ENCODE results near the gene AKNA. TPM values are rescaled to one million over a fixed set of nuclear protein-coding genes. Genes with fewer than 3 reads are reported as not detected.
"Not testable (repeated sequence)": the region's sequence is repeated elsewhere in the genome, so short reads cannot be mapped to it uniquely, and the experiment has no call there.

The AKNA gene
- total RNA-seq, 2 experiments from 2014 or later: 107 to 118 TPM

DNA sequence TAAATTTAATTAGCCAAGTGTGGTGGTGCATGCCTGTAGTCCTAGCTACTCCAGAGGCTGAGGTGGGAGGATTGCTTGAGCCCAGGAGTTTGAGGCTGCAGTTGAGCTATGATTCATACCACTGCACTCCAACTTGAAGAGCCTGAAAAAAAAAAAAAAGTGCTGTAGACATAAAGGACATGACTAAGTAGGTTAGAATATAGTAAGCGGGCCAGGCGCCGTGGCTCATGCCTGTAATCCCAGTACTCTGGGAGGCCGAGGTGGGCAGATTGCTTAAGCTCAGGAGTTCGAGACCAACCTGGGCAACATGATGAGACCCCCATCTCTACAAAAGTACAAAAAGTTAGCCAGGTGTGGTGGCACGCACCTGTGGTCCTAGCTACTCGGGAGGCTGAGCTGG lies 67.1 kb downstream of the AKNA start:
- H3K27me3 Mint-ChIP-seq (ENCODE audit: low read depth); H3K4me3 Mint-ChIP-seq; H3K36me3 Mint-ChIP-seq (ENCODE audit: low read depth); intact Hi-C loops (cut with micrococcal nuclease); H3K4me1 Mint-ChIP-seq (ENCODE audit: low read depth); H3K9me3 Mint-ChIP-seq; H3K27ac Mint-ChIP-seq: not testable (repeated sequence)
- CTCF ChIA-PET: interaction anchor here (0.7 to 1.9 kb wide), 3 partner anchors 20 to 333 kb away, joined by 3 to 7 read pairs (median 4); no protein-coding TSS in a partner anchor
- DNase-seq: peak; percentile 25

- H3K27ac Mint-ChIP-seq: no peak overlapping the region
- no peaks in the 10 kb centered on the region for H3K9me3 Mint-ChIP-seq
- no peaks in the 10 kb centered on the region for H3K27me3 Mint-ChIP-seq (ENCODE audit: low read depth)
- no peaks in the 10 kb centered on the region for H3K36me3 Mint-ChIP-seq (ENCODE audit: low read depth)
- H3K4me1 Mint-ChIP-seq (ENCODE audit: low read depth): peaks cover 7% of the 10 kb centered on the region
- CTCF ChIA-PET: interaction anchor here (0.7 to 1.2 kb wide), 3 partner anchors 28 to 661 kb away, joined by 3 read pairs; no protein-coding TSS in a partner anchor
- no peak for DNase-seq
- no peak overlapping the region for H3K4me3 Mint-ChIP-seq
- intact Hi-C loops (cut with micrococcal nuclease): no loop called here
Measured at GRCh38 chr9:114319147-114319546, 68.6 kb downstream of the AKNA start.

- Mint-ChIP-seq H3K36me3 (ENCODE audit: low read depth) (no peaks in the 10 kb centered on the region), H3K27me3 (ENCODE audit: low read depth) (no peaks in the 10 kb centered on the region), H3K9me3 (no peaks in the 10 kb centered on the region), H3K4me3 (no peak overlapping the region), H3K4me1 (ENCODE audit: low read depth) (peaks cover 7% of the 10 kb centered on the region), H3K27ac (no peak overlapping the region)
- intact Hi-C loops (cut with micrococcal nuclease): no loop called here
- CTCF ChIA-PET: no interaction called here
- no peak for DNase-seq
Measured at GRCh38 chr9:114318416-114318815, 69.4 kb downstream of the AKNA start.

DNA sequence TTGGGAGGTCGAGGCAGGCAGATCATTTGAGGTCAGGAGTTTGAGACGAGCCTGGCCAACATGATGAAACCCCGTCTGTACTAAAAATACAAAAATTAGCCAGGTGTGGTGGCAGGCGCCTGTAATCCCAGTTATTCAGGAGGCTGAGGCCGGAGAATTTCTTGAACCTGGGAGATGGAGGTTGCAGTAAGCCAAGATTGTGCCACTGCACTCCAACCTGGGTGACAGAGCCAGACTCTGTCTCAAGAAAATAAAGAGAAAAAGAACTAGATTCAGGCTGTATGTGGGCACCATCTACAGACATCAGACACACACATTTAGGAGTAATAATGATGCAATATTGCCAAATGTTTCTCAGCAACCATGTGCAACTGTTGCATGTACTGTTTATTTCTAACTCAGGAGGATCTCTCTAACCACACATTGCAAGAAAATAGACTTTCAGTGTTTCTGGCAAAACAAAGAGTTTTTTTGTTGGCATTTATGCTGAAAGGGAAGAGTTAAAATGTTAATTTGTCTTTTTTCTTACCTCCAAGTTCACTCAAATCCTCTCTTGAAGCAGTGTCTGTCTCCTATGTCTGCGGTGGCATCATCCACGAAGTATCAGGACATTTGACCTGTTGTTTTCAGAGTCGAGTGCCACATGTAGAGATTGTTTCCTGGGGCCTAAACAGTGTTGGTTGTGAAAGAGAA lies 70.0 kb downstream of the AKNA start:
- Mint-ChIP-seq H3K4me1 (ENCODE audit: low read depth) (peaks cover 7% of the 10 kb centered on the region), H3K36me3 (ENCODE audit: low read depth) (no peaks in the 10 kb centered on the region), H3K27me3 (ENCODE audit: low read depth) (no peaks in the 10 kb centered on the region), H3K27ac (no peak overlapping the region), H3K9me3 (no peaks in the 10 kb centered on the region), H3K4me3 (no peak overlapping the region)
- DNase-seq: no peak
- CTCF ChIA-PET: no interaction called here
- intact Hi-C loops (cut with micrococcal nuclease): no loop called here

DNA sequence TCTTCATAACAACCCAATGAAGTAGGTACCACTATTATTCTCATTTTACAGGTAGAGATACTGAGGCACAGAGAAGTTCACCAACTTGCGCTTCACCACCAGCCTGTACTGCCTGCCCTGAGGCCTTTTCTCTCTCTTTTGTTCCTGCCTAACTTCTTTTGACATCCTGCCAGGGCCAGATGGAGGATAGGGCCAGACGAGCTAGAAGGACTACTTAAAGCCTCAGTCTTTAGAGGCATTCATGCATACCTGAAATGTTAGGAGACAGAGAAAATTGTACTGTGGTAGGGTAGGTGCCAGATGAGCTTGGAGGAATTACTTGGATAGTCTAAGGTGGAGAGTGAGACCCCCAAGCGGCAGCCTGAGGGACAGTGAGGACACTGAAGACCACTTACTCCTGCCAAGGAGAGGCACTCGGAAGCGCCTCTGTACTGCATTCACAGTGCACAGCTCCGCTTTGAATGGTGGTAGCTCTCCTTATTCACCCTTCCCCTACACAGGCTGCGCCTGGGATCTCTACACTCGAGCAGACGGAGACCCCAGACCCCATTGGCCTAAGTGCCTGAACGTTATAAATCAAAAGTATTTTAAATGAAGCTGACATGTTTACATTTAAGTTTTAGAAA lies 71.1 kb downstream of the AKNA start:
- Mint-ChIP-seq H3K27me3 (ENCODE audit: low read depth) (no peaks in the 10 kb centered on the region), H3K36me3 (ENCODE audit: low read depth) (no peaks in the 10 kb centered on the region), H3K27ac (no peak overlapping the region), H3K4me3 (no peak overlapping the region), H3K4me1 (ENCODE audit: low read depth) (peaks cover 5% of the 10 kb centered on the region), H3K9me3 (no peaks in the 10 kb centered on the region)
- DNase-seq: no peak
- CTCF ChIA-PET: interaction anchor here (1.1 kb wide), 1 partner anchor 208 kb away, joined by 3 read pairs; no protein-coding TSS in a partner anchor
- intact Hi-C loops (cut with micrococcal nuclease): no loop called here

GRCh38 chr9:114315723-114316363 lies 71.9 kb downstream of the AKNA start:
- no peak overlapping the region for H3K27ac Mint-ChIP-seq
- H3K36me3 Mint-ChIP-seq (ENCODE audit: low read depth): no peaks in the 10 kb centered on the region
- intact Hi-C loops (cut with micrococcal nuclease): no loop called here
- no peak for DNase-seq
- CTCF ChIA-PET: interaction anchor here (1.1 kb wide), 1 partner anchor 208 kb away, joined by 3 read pairs; no protein-coding TSS in a partner anchor
- no peak overlapping the region for H3K4me3 Mint-ChIP-seq
- H3K27me3 Mint-ChIP-seq (ENCODE audit: low read depth): no peaks in the 10 kb centered on the region
- H3K4me1 Mint-ChIP-seq (ENCODE audit: low read depth): peaks cover 3% of the 10 kb centered on the region
- no peaks in the 10 kb centered on the region for H3K9me3 Mint-ChIP-seq

GRCh38 chr9:114314881-114315722 lies 72.7 kb downstream of the AKNA start:
- CTCF ChIA-PET: interaction anchor here (2.1 kb wide), 1 partner anchor 24 kb away, joined by 7 read pairs; no protein-coding TSS in a partner anchor
- Mint-ChIP-seq H3K9me3 (no peaks in the 10 kb centered on the region), H3K4me1 (ENCODE audit: low read depth) (peaks cover 3% of the 10 kb centered on the region), H3K4me3 (no peak overlapping the region), H3K27me3 (ENCODE audit: low read depth) (no peaks in the 10 kb centered on the region), H3K36me3 (ENCODE audit: low read depth) (no peaks in the 10 kb centered on the region), H3K27ac (no peak overlapping the region)
- DNase-seq: no peak
- intact Hi-C loops (cut with micrococcal nuclease): no loop called here

- CTCF ChIA-PET: interaction anchor here (0.6 to 2.1 kb wide), 5 partner anchors 23 to 321 kb away, joined by 3 to 7 read pairs (median 3); no protein-coding TSS in a partner anchor
- no peak overlapping the region for H3K4me3 Mint-ChIP-seq
- H3K4me1 Mint-ChIP-seq (ENCODE audit: low read depth): peaks cover 3% of the 10 kb centered on the region
- intact Hi-C loops (cut with micrococcal nuclease): no loop called here
- no peaks in the 10 kb centered on the region for H3K36me3 Mint-ChIP-seq (ENCODE audit: low read depth)
- H3K27me3 Mint-ChIP-seq (ENCODE audit: low read depth): no peaks in the 10 kb centered on the region
- H3K9me3 Mint-ChIP-seq: no peaks in the 10 kb centered on the region
- no peak overlapping the region for H3K27ac Mint-ChIP-seq
- DNase-seq: no peak
Measured at GRCh38 chr9:114314256-114314867, 73.4 kb downstream of the AKNA start.

DNA sequence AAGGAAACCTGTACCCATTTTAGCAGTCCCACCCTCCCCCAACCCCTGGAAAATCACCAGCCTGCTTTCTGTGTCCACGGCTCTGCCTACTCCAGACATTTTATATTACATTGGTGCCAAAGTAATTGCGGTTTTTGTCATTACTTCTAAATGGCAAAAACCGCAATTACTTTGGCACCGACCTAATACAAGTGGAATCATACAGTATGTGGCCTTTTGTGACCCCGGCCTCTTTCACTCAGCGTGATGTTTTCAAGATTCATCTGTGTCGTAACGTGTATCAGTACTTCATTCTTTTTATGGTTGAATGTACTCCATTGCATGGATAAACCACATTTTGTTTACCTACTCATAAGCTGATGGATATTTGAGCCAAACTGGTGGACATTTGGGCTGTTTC lies 74.6 kb downstream of the AKNA start:
- no peak overlapping the region for H3K27ac Mint-ChIP-seq
- peaks cover 3% of the 10 kb centered on the region for H3K4me1 Mint-ChIP-seq (ENCODE audit: low read depth)
- H3K4me3 Mint-ChIP-seq: no peak overlapping the region
- no peaks in the 10 kb centered on the region for H3K27me3 Mint-ChIP-seq (ENCODE audit: low read depth)
- no peak for DNase-seq
- H3K9me3 Mint-ChIP-seq: no peaks in the 10 kb centered on the region
- H3K36me3 Mint-ChIP-seq (ENCODE audit: low read depth): no peaks in the 10 kb centered on the region
- CTCF ChIA-PET: interaction anchor here (0.6 to 2.1 kb wide), 4 partner anchors 15 to 231 kb away, joined by 3 to 7 read pairs (median 4); no protein-coding TSS in a partner anchor
- intact Hi-C loops (cut with micrococcal nuclease): no loop called here

DNA sequence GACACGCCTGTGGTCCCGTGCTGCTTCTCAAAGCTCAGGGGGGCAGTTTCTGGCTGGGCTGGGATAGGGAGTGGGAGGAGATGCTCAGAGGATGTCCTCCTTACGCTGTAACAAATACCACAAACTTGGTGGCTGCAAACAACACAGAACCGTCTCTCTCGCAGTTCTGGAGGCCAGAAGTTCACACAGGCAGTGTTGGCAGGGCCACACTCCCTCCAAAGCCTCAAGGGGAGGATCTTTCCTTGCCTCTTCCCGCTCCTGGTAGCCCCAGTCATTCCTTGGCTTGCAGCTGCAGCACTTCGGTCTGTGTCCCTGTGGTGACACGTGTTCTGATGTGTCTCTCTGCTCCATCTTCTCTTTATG lies 75.3 kb downstream of the AKNA start:
- no peaks in the 10 kb centered on the region for H3K9me3 Mint-ChIP-seq
- DNase-seq: no peak
- CTCF ChIA-PET: interaction anchor here (0.5 kb wide), 1 partner anchor 479 kb away, joined by 3 read pairs; no protein-coding TSS in a partner anchor
- H3K4me3 Mint-ChIP-seq: no peak overlapping the region
- no peaks in the 10 kb centered on the region for H3K36me3 Mint-ChIP-seq (ENCODE audit: low read depth)
- H3K27me3 Mint-ChIP-seq (ENCODE audit: low read depth): no peaks in the 10 kb centered on the region
- intact Hi-C loops (cut with micrococcal nuclease): no loop called here
- H3K27ac Mint-ChIP-seq: no peak overlapping the region
- no peaks in the 10 kb centered on the region for H3K4me1 Mint-ChIP-seq (ENCODE audit: low read depth)

DNA sequence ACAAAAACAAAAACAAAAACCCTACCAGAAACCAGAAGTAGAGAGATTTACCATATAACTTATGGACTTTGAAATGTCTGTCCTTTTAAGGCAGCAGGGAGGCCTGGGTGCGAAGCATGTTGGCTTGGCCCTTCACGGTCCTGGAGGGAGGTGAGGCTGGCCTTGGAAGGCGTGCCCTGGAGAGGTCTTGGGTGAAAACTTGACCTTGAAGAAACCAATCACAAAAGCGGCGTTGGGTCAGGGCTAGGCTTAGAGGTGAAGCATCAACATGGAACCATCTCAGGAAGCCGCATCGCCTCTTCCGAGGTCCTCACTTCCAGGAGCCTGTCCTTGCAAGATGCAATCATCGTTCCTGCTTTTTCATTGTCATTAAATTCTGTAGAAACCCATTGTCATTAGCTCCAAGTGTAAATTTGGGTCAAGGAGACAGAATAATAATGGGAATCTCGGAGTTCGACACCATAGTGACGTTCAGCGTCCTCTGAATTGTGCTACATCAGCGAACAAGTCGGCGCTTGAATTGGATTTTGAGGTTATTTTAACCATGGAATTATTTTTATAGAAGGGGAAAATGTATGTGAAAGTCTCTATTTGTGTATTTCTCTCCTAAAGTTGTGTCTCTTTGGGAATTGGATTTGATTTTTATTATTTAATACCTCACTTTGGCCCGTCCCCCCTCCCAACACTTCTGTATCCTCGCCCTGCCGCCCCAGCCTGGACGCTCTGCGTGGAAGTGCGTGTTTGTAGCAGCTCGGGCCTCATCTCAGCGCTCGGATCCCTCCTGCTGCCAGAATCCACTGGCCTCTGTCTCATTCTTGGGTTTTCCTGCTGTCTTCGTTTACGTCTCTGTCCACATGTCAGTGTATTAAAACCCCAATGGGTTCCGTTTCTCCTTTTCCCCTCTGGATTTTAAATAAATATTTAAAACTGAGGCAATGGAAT lies 75.9 kb downstream of the AKNA start:
- Mint-ChIP-seq H3K4me1 (ENCODE audit: low read depth) (no peaks in the 10 kb centered on the region), H3K4me3 (no peak overlapping the region), H3K36me3 (ENCODE audit: low read depth) (no peaks in the 10 kb centered on the region), H3K27ac (no peak overlapping the region), H3K27me3 (ENCODE audit: low read depth) (no peaks in the 10 kb centered on the region), H3K9me3 (no peaks in the 10 kb centered on the region)
- intact Hi-C loops (cut with micrococcal nuclease): no loop called here
- no peak for DNase-seq
- CTCF ChIA-PET: interaction anchor here (0.5 kb wide), 1 partner anchor 479 kb away, joined by 3 read pairs; no protein-coding TSS in a partner anchor
